Activated CD8-positive, alpha-beta T cell treated with anti-CD3 and anti-CD28 coated beads, Interleukin-2, amount 10 ng/mL, durations not matched to agents 7 days and 5 days (primary cell): ENCODE results near the gene CEP55. TPM values are rescaled to one million over a fixed set of nuclear protein-coding genes. Genes with fewer than 3 reads are reported as not detected.

Source experiments
- ATAC-seq: fragments of 150-1000 bp; cut with Tn5 transposase; one replicate; pipeline ENCODE4 v1.10.0; 2021; ENCODE audit warnings: moderate library complexity
- CTCF ChIA-PET: fragments of 350-600 bp; sonication (Branson Sonifier 250); formaldehyde crosslinking; loops from one replicate; lab custom pipeline; 2021; ENCODE audit warnings: antibody characterized with exemption; lab: Charles Lee
- POLR2A ChIA-PET: fragments of 350-600 bp; sonication (Branson Sonifier 250); formaldehyde crosslinking; loops from one replicate; lab custom pipeline; 2021; ENCODE audit warnings: antibody characterized with exemption; lab: Charles Lee
- DNase-seq: peaks from one replicate; pipeline ENCODE4 v3.0.0-alpha.2; 2020
- H3K27ac Mint-ChIP-seq: one replicate; pipeline ENCODE4 v1.8.0; 2021; ENCODE audit warnings: mild to moderate bottlenecking, mixed read lengths
- H3K27me3 Mint-ChIP-seq: one replicate; pipeline ENCODE4 v1.8.0; 2021; ENCODE audit warnings: low read depth, mixed read lengths
- H3K36me3 Mint-ChIP-seq: one replicate; pipeline ENCODE4 v1.8.0; 2021; ENCODE audit warnings: low read depth, mixed read lengths
- H3K4me1 Mint-ChIP-seq: one replicate; pipeline ENCODE4 v1.8.0; 2021; ENCODE audit warnings: low read depth, mixed read lengths
- H3K4me3 Mint-ChIP-seq: one replicate; pipeline ENCODE4 v1.8.0; 2021; ENCODE audit warnings: mild to moderate bottlenecking, mixed read lengths
- H3K9me3 Mint-ChIP-seq: one replicate; pipeline ENCODE4 v1.8.0; 2022; ENCODE audit warnings: mixed read lengths; ENCODE audit not compliant: insufficient read depth
- total RNA-seq, 2 experiments: library from RNA; stranded (reverse); gene quantifications; one replicate each; pipeline ENCODE4 v1.2.3, GENCODE V29; 2021

Gene CEP55
- total RNA-seq, 2 experiments from 2014 or later, result 81.1 TPM

- POLR2A ChIA-PET, result no interaction called here
These were observed 52.1 kb downstream of the CEP55 start for GRCh38 chr10:93548376-93549071.

GRCh38 chr10:93550606-93551005 is 54.2 kb downstream of the CEP55 start:
- H3K36me3 Mint-ChIP-seq, result no peaks in the 10 kb centered on the region
- peaks cover 7% of the 10 kb centered on the region for H3K27me3 Mint-ChIP-seq
- no peaks in the 10 kb centered on the region for H3K4me1 Mint-ChIP-seq
- ATAC-seq (no peak), DNase-seq (no peak)
- CTCF ChIA-PET, result no interaction called here
- no peaks in the 10 kb centered on the region for H3K9me3 Mint-ChIP-seq
- POLR2A ChIA-PET, result no interaction called here
- H3K27ac Mint-ChIP-seq, result no peak overlapping the region
- no peak overlapping the region for H3K4me3 Mint-ChIP-seq

More at GRCh38 chr10:93548376-93549071, 52.1 kb downstream of the CEP55 start:
- Mint-ChIP-seq H3K4me3 (no peak overlapping the region), H3K4me1 (no peaks in the 10 kb centered on the region), H3K27me3 (peaks cover 9% of the 10 kb centered on the region), H3K27ac (no peak overlapping the region), H3K9me3 (no peaks in the 10 kb centered on the region), H3K36me3 (no peaks in the 10 kb centered on the region)
- no peak for ATAC-seq
- CTCF ChIA-PET, result no interaction called here
- DNase-seq, result no peak

DNA sequence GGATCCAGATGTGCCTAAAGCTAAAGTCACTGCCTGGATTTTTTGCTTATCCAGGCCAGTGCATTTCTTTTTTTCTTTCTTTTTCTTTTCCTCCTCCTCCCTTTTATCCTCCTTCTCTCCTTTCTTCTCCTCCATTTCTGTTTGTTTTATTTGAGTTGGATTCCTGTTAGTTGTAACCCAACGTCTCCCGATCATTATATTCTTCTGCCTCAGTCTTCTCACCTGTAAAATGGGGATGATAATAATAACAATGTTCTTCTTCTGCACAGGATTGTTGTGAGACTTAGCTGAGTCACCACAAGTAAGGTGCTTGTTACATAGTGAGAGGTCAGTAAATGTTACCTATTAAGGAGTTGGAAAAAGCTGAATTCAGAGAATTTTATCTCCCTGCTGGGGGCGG is 56.4 kb downstream of the CEP55 start:
- H3K36me3 Mint-ChIP-seq, result no peaks in the 10 kb centered on the region
- no peak overlapping the region for H3K4me3 Mint-ChIP-seq
- no peaks in the 10 kb centered on the region for H3K4me1 Mint-ChIP-seq
- H3K9me3 Mint-ChIP-seq, result no peaks in the 10 kb centered on the region
- POLR2A ChIA-PET, result no interaction called here
- DNase-seq (no peak), ATAC-seq (no peak)
- no peaks in the 10 kb centered on the region for H3K27me3 Mint-ChIP-seq
- CTCF ChIA-PET, result interaction anchor here (0.8 to 1.5 kb wide), 3 partner anchors 9 to 263 kb away, joined by 3 to 4 read pairs (median 3); no protein-coding TSS in a partner anchor
- H3K27ac Mint-ChIP-seq, result no peak overlapping the region

- ChIA-PET CTCF (interaction anchor here (1.3 to 2.0 kb wide), 3 partner anchors 125 to 305 kb away, joined by 4 to 8 read pairs (median 6); no protein-coding TSS in a partner anchor), POLR2A (no interaction called here)
- H3K4me1 Mint-ChIP-seq, result no peaks in the 10 kb centered on the region
- no peak for DNase-seq
- H3K36me3 Mint-ChIP-seq, result no peaks in the 10 kb centered on the region
- no peak for ATAC-seq
- no peak overlapping the region for H3K4me3 Mint-ChIP-seq
- no peaks in the 10 kb centered on the region for H3K27me3 Mint-ChIP-seq
- no peak overlapping the region for H3K27ac Mint-ChIP-seq
- H3K9me3 Mint-ChIP-seq, result no peaks in the 10 kb centered on the region
These were observed 57.3 kb downstream of the CEP55 start for GRCh38 chr10:93553482-93554315.

- no peak for ATAC-seq
- Mint-ChIP-seq H3K36me3 (no peaks in the 10 kb centered on the region), H3K9me3 (no peaks in the 10 kb centered on the region), H3K4me1 (no peaks in the 10 kb centered on the region), H3K4me3 (no peak overlapping the region), H3K27ac (no peak overlapping the region), H3K27me3 (no peaks in the 10 kb centered on the region)
- POLR2A ChIA-PET, result no interaction called here
- DNase-seq, result no peak
- CTCF ChIA-PET, result interaction anchor here (1.0 to 2.0 kb wide), 5 partner anchors 125 to 367 kb away, joined by 4 to 9 read pairs (median 6); no protein-coding TSS in a partner anchor
These were observed 57.9 kb downstream of the CEP55 start for GRCh38 chr10:93554316-93554663.

GRCh38 chr10:93554760-93555432 is 58.5 kb downstream of the CEP55 start:
- no peak overlapping the region for H3K27ac Mint-ChIP-seq
- ATAC-seq, result no peak
- no peaks in the 10 kb centered on the region for H3K36me3 Mint-ChIP-seq
- ChIA-PET POLR2A (no interaction called here), CTCF (interaction anchor here (1.0 to 2.0 kb wide), 5 partner anchors 124 to 366 kb away, joined by 4 to 9 read pairs (median 6); no protein-coding TSS in a partner anchor)
- no peak overlapping the region for H3K4me3 Mint-ChIP-seq
- peak; percentile 52 for DNase-seq
- no peaks in the 10 kb centered on the region for H3K9me3 Mint-ChIP-seq
- H3K27me3 Mint-ChIP-seq, result no peaks in the 10 kb centered on the region
- no peaks in the 10 kb centered on the region for H3K4me1 Mint-ChIP-seq

- Mint-ChIP-seq H3K36me3 (no peaks in the 10 kb centered on the region), H3K4me1 (no peaks in the 10 kb centered on the region), H3K4me3 (no peak overlapping the region), H3K27ac (no peak overlapping the region), H3K9me3 (no peaks in the 10 kb centered on the region), H3K27me3 (peaks cover 1% of the 10 kb centered on the region)
- CTCF ChIA-PET, result no interaction called here
- no peak for ATAC-seq
- POLR2A ChIA-PET, result no interaction called here
- no peak for DNase-seq
These were observed 63.1 kb downstream of the CEP55 start for GRCh38 chr10:93559490-93559889.

- Mint-ChIP-seq H3K4me3 (no peak overlapping the region), H3K4me1 (no peaks in the 10 kb centered on the region), H3K9me3 (no peaks in the 10 kb centered on the region), H3K27me3 (peaks cover 8% of the 10 kb centered on the region), H3K36me3 (no peaks in the 10 kb centered on the region), H3K27ac (no peak overlapping the region)
- ATAC-seq (no peak), DNase-seq (no peak)
- ChIA-PET CTCF (no interaction called here), POLR2A (no interaction called here)
These were observed 64.1 kb downstream of the CEP55 start for GRCh38 chr10:93560541-93560940.

DNA sequence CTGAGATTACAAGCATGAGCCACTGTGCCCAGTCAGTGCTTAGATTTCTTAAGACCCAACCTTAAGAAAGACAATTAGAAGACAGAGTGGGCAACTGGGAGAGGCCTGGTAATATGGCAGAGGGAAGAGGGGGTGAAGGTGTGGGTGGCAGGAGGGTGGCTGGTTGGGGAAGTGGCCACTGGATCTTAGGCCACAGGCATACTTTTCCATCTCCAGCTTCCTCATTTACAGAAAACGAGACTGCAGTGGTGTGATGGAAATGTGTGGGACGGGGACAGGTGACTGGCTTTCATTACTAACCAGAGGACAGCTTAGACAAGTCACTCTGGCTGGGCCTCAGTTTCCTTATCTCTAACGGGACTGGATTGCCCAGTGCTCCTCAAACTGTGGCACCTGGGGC is 69.0 kb downstream of the CEP55 start:
- Mint-ChIP-seq H3K4me3 (no peak overlapping the region), H3K36me3 (no peaks in the 10 kb centered on the region), H3K4me1 (no peaks in the 10 kb centered on the region), H3K9me3 (no peaks in the 10 kb centered on the region), H3K27me3 (peaks cover 45% of the 10 kb centered on the region), H3K27ac (no peak overlapping the region)
- no peak for DNase-seq
- POLR2A ChIA-PET, result no interaction called here
- no peak for ATAC-seq
- CTCF ChIA-PET, result no interaction called here

GRCh38 chr10:93566435-93567276 is 70.2 kb downstream of the CEP55 start, which contains the start of gene FFAR4:
Gene FFAR4, plus strand, starts transcription at chr10:93566665. Its CDS starts 56 bp downstream, at chr10:93566721.
- Mint-ChIP-seq H3K4me1 (no peaks in the 10 kb centered on the region), H3K27ac (no peak within 1 kb of the TSS), H3K4me3 (no peak within 1 kb of the TSS), H3K9me3 (no peaks in the 10 kb centered on the region), H3K27me3 (peaks cover 55% of the 10 kb centered on the region), H3K36me3 (no peaks in the 10 kb centered on the region)
- DNase-seq (no peak), ATAC-seq (no peak)
- ChIA-PET POLR2A (no interaction called here), CTCF (no interaction called here)
